Osteoblast (primary cell): ENCODE results near the gene ZNF227. TPM values are rescaled to one million over a fixed set of nuclear protein-coding genes. Genes with fewer than 3 reads are reported as not detected.

Source experiments
- DNase-seq: peaks from one replicate; pipeline ENCODE4 v3.0.0; 2011; ENCODE audit warnings: low spot score, mixed read lengths; ENCODE audit not compliant: insufficient read length; ENCODE audit errors: missing footprints
- H2AFZ ChIP-seq: 2 replicates; pipeline ENCODE4 v1.6.0; 2011; ENCODE audit warnings: mild to moderate bottlenecking, low read length
- H3K27ac ChIP-seq: 2 replicates; pipeline ENCODE4 v1.5.1; 2011; ENCODE audit warnings: mild to moderate bottlenecking, low read depth, low read length, moderate library complexity
- H3K27me3 ChIP-seq: 2 replicates; pipeline ENCODE4 v1.6.0; 2012; ENCODE audit warnings: mild to moderate bottlenecking, control low read depth, inconsistent platforms, low read length, moderate library complexity; ENCODE audit not compliant: insufficient read depth
- H3K36me3 ChIP-seq: 2 replicates; pipeline ENCODE4 v1.5.1; 2011; ENCODE audit warnings: mild to moderate bottlenecking, low read length, control low read depth, moderate library complexity; ENCODE audit not compliant: insufficient read depth
- H3K4me1 ChIP-seq: 2 replicates; pipeline ENCODE4 v1.5.1; 2011; ENCODE audit warnings: mild to moderate bottlenecking, low read length, control low read depth, moderate library complexity; ENCODE audit not compliant: insufficient read depth
- H3K4me2 ChIP-seq: 2 replicates; pipeline ENCODE4 v1.6.0; 2011; ENCODE audit warnings: mild to moderate bottlenecking, low read length; ENCODE audit not compliant: insufficient read depth
- H3K4me3 ChIP-seq: fragments of 200-600 bp; sonication (generic); 3 replicates; pipeline ENCODE4 v1.5.1; 2012; ENCODE audit warnings: mild to moderate bottlenecking, low read length, inconsistent platforms; ENCODE audit not compliant: insufficient read depth
- H3K79me2 ChIP-seq: 2 replicates; pipeline ENCODE4 v1.6.0; 2012; ENCODE audit warnings: mild to moderate bottlenecking, low read length, control low read depth, inconsistent platforms; ENCODE audit not compliant: insufficient read depth
- H3K9me3 ChIP-seq: 2 replicates; pipeline ENCODE4 v1.5.1; 2011; ENCODE audit warnings: low read depth, low read length, control low read depth
- H4K20me1 ChIP-seq: 2 replicates; pipeline ENCODE4 v1.6.0; 2012; ENCODE audit warnings: mild to moderate bottlenecking, low read length, control low read depth; ENCODE audit not compliant: insufficient read depth
- CTCF ChIP-seq: IDR thresholded peaks from 2 replicates; pipeline ENCODE4 v1.5.1; 2011; ENCODE audit warnings: mild to moderate bottlenecking, low read depth, low read length, moderate library complexity; ENCODE audit errors: extremely low read depth
- total RNA-seq: library from RNA; depleted of rRNA; stranded (reverse); fragments of >200 nt; gene quantifications from 2 replicates; pipeline ENCODE4 v1.2.3, GENCODE V29; 2012

Gene ZNF227
- total RNA-seq, 1 donor = 20.6 TPM

- no peak for TF ChIP-seq CTCF
- Histone ChIP-seq H3K27ac (no peak overlapping the region), H3K9me3 (no peaks in the 10 kb centered on the region), H3K4me2 (no peak overlapping the region), H3K79me2 (no peaks in the 10 kb centered on the region), H3K36me3 (no peaks in the 10 kb centered on the region), H3K4me1 (no peaks in the 10 kb centered on the region), H2AFZ (no peak overlapping the region), H3K27me3 (no peaks in the 10 kb centered on the region), H4K20me1 (no peaks in the 10 kb centered on the region), H3K4me3 (no peak overlapping the region)
- no peak for DNase-seq
Observed at GRCh38 chr19:44280916-44281315, 68.6 kb downstream of the ZNF227 start.

GRCh38 chr19:44282846-44283245 is 70.5 kb downstream of the ZNF227 start:
- H3K36me3 ChIP-seq = no peaks in the 10 kb centered on the region
- H3K27me3 ChIP-seq = no peaks in the 10 kb centered on the region
- DNase-seq = no peak
- H3K4me3 ChIP-seq = no peak overlapping the region
- H3K4me1 ChIP-seq = no peaks in the 10 kb centered on the region
- H3K27ac ChIP-seq = no peak overlapping the region
- peaks cover 10% of the 10 kb centered on the region for H3K9me3 ChIP-seq
- no peak overlapping the region for H2AFZ ChIP-seq
- no peaks in the 10 kb centered on the region for H4K20me1 ChIP-seq
- TF ChIP-seq CTCF = no peak
- H3K79me2 ChIP-seq = no peaks in the 10 kb centered on the region
- no peak overlapping the region for H3K4me2 ChIP-seq

GRCh38 chr19:44284968-44285367 is 72.6 kb downstream of the ZNF227 start:
- Histone ChIP-seq H3K27ac (no peak overlapping the region), H3K36me3 (peaks cover 7% of the 10 kb centered on the region), H3K79me2 (no peaks in the 10 kb centered on the region), H3K4me2 (no peak overlapping the region), H3K27me3 (no peaks in the 10 kb centered on the region), H2AFZ (no peak overlapping the region), H3K9me3 (peaks cover 14% of the 10 kb centered on the region), H3K4me3 (no peak overlapping the region), H3K4me1 (no peaks in the 10 kb centered on the region), H4K20me1 (no peaks in the 10 kb centered on the region)
- TF ChIP-seq CTCF = no peak
- no peak for DNase-seq

Other genes with a start within 250 kb of the ZNF227 start
- 6.5 and 10.0 TPM in 2 replicates for gene ZNF155, start 228.3 kb upstream of the ZNF227 start, total RNA-seq
- 7.1 and 7.2 TPM in 2 replicates for gene ZNF230, start 209.6 kb upstream of the ZNF227 start, total RNA-seq
- gene ZNF222, start 187.2 kb upstream of the ZNF227 start, total RNA-seq = 6.8 and 7.6 TPM in 2 replicates
- 5.8 and 6.8 TPM in 2 replicates for gene ZNF223, start 160.5 kb upstream of the ZNF227 start, total RNA-seq
- 3.8 and 4.3 TPM in 2 replicates for gene ZNF284, start 140.4 kb upstream of the ZNF227 start, total RNA-seq
- 32.6 and 36.8 TPM in 2 replicates for gene ZNF224, start 118.2 kb upstream of the ZNF227 start, total RNA-seq
- gene ZNF225, start 99.1 kb upstream of the ZNF227 start, total RNA-seq = 6.2 and 6.8 TPM in 2 replicates
- 14.8 and 15.9 TPM in 2 replicates for gene ZNF234, start 71.0 kb upstream of the ZNF227 start, total RNA-seq
- 17.4 and 19.4 TPM in 2 replicates for gene ZNF226, start 47.4 kb upstream of the ZNF227 start, total RNA-seq
- gene ZNF233, start 47.4 kb downstream of the ZNF227 start, total RNA-seq = 0.29 and 0.36 TPM in 2 replicates
- gene ZNF235, start 92.5 kb downstream of the ZNF227 start, total RNA-seq = 4.0 and 5.6 TPM in 2 replicates
- gene ZNF112, start 144.1 kb downstream of the ZNF227 start, total RNA-seq = 6.5 and 7.7 TPM in 2 replicates
- gene ZNF285, start 189.1 kb downstream of the ZNF227 start, total RNA-seq = 5.3 and 5.8 TPM in 2 replicates
- gene ZNF229, start 235.9 kb downstream of the ZNF227 start, total RNA-seq = 9.4 and 11.8 TPM in 2 replicates